Activated CD4-positive, alpha-beta T cell treated with anti-CD3 and anti-CD28 coated beads for 36 hours (primary cell): ENCODE measurements around the gene TYW1. TPM values are rescaled to one million over a fixed set of nuclear protein-coding genes. Genes with fewer than 3 reads are reported as not detected.
"Not testable (repeated sequence)": the region's sequence is repeated elsewhere in the genome, so short reads cannot be mapped to it uniquely, and the experiment has no call there.

Experiments
- ATAC-seq: fragments of 200-7000 bp; cut with Tn5 transposase; one replicate; pipeline ENCODE4 v1.10.0; 2021; ENCODE audit warnings: mild to moderate bottlenecking, moderate library complexity
- CTCF ChIA-PET: fragments of 350-600 bp; sonication (Branson Sonifier 250); formaldehyde crosslinking; loops from one replicate; lab custom pipeline; 2021; ENCODE audit warnings: antibody characterized with exemption; lab: Charles Lee
- POLR2A ChIA-PET: fragments of 350-600 bp; sonication (Branson Sonifier 250); formaldehyde crosslinking; loops from one replicate; lab custom pipeline; 2021; ENCODE audit warnings: antibody characterized with exemption, inconsistent platforms; lab: Charles Lee
- DNase-seq: peaks from one replicate; pipeline ENCODE4 v3.0.0-alpha.2; 2020
- H3K27ac Mint-ChIP-seq: one replicate; pipeline ENCODE4 v1.8.0; 2021; ENCODE audit warnings: mixed read lengths
- H3K27me3 Mint-ChIP-seq: one replicate; pipeline ENCODE4 v1.8.0; 2021; ENCODE audit warnings: mixed read lengths
- H3K36me3 Mint-ChIP-seq: one replicate; pipeline ENCODE4 v1.8.0; 2021; ENCODE audit warnings: low read depth, mixed read lengths
- H3K4me1 Mint-ChIP-seq: one replicate; pipeline ENCODE4 v1.8.0; 2021; ENCODE audit warnings: mixed read lengths
- H3K4me3 Mint-ChIP-seq: one replicate; pipeline ENCODE4 v1.8.0; 2021; ENCODE audit warnings: mild to moderate bottlenecking, moderate library complexity, mixed read lengths
- H3K9me3 Mint-ChIP-seq: one replicate; pipeline ENCODE4 v1.8.0; 2021; ENCODE audit warnings: low read depth, mixed read lengths
- intact Hi-C, 2 experiments: fragments of 100-400 bp; cut with DNase I in 1 of 2; cut with micrococcal nuclease in 1 of 2; formaldehyde crosslinking; loops; one replicate each; pipeline versions ENCODE4 v1.14.2 to v1.15.1; 2022 to 2024; cut with DNase I, micrococcal nuclease
- total RNA-seq, 2 experiments: library from RNA; stranded (reverse); gene quantifications; one replicate each; pipeline ENCODE4 v1.2.3, GENCODE V29; 2021

Gene TYW1
- total RNA-seq, 2 experiments from 2014 or later, result 13.1 to 14.7 TPM

DNA sequence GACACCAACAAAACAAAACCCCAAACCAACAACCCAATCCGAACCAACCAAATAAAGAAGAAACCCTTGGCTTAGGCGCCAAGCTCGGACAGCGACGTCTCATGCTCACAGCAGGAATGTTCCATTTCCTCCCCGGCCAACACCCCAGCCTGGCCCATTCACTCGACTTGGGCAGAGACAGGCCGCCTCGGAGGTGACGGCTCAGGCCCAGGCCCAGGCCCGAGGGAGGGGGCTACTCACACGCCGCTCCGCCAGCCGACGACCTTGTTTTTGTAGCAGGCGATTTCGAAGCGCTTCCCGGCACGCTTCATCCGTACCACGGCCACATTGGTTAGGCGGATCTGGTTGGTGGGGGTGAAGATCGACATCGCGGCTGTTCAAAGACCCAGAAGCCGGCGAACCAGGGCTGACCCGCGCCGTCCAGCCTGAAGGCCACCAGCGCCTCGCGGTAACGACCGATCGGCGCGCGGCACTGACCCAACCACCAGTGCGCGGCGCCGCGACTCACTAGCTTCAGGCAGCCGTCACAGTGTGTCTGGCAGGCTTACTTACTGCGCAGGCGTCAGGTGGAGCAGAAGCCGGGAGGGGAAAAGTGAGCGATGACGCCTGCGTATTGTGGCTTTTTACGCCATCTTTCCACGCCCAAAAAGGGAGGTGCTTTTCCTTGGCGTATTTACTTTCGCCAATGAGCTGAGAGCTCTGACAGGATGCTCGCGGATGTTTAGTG, 1.4 kb upstream of the TYW1 start, which contains the start of gene SBDS:
Gene SBDS, minus strand, starts transcription at position 537 of the 727 bp plus-strand sequence. Its CDS starts 169 bp downstream, at position 368.
- ChIA-PET CTCF (interaction anchor here (0.6 to 1.2 kb wide), 5 partner anchors 18 to 151 kb away, joined by 3 to 4 read pairs (median 3); no protein-coding TSS in a partner anchor), POLR2A (interaction anchor here (0.6 to 1.2 kb wide), 5 partner anchors 24 to 310 kb away, joined by 3 to 8 read pairs (median 4); partner anchors contain the start of gene RABGEF1)
- Mint-ChIP-seq H3K4me1 (peaks cover 30% of the 10 kb centered on the region), H3K4me3 (peak within 1 kb of the TSS; percentile 97), H3K27ac (peak within 1 kb of the TSS; percentile 100), H3K36me3 (peaks cover 28% of the 10 kb centered on the region)
- ATAC-seq, result peak; percentile 65
- intact Hi-C loops, result loop anchor here (1.0 to 10.0 kb wide), 6 partner anchors 74 to 1620 kb away; partner anchors contain the start of genes ASL (in 1 of the 2), GUSB (in 1 of the 2), TMEM248 (in 1 of the 2) and ZNF92 (in 1 of the 2)
- H3K9me3 Mint-ChIP-seq, H3K27me3 Mint-ChIP-seq: not testable (repeated sequence)
- DNase-seq, result peak; percentile 95

DNA sequence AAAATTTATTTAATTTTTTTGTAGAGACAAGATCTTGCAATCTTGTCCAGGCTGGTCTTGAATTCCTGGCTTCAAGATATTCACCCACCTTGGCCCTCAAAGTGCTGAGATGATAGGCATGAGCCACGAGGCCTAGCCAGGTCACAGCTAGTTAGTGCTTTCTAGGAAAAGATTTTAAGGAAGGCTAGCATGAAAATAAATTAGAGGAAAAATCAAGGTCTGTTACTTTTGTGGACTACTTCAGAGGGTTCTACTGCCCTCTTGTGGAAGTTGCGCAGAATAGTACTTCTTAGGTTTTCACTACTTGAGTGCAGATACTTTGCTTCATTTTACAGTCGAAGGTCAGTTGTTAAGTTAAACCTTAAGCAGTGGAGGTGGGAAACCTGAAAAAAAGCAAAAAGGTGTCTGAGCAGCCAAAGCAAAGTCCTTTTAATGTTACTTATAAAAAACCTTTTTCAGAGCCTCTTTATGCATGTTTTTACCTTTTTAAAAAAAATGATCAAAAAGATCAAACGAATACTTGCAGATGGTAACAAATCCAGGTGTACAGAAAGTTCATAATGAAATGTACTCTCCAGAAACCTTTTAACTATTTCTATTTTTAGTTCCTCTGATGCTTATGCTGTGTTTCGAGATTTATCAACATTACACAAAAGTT, 4.1 kb downstream of the TYW1 start:
- ATAC-seq, DNase-seq, H3K4me3 Mint-ChIP-seq, POLR2A ChIA-PET, H3K27me3 Mint-ChIP-seq, H3K9me3 Mint-ChIP-seq: not testable (repeated sequence)
- CTCF ChIA-PET, result interaction anchor here (0.6 to 1.2 kb wide), 2 partner anchors 8 to 96 kb away, joined by 3 read pairs; no protein-coding TSS in a partner anchor
- intact Hi-C loops, result loop anchor here in 1 of 2 experiments (5.0 kb wide), 1 partner anchor 173 kb away; no protein-coding TSS in a partner anchor
- Mint-ChIP-seq H3K36me3 (peaks cover 21% of the 10 kb centered on the region), H3K27ac (peak overlapping the region; percentile 69), H3K4me1 (peaks cover 15% of the 10 kb centered on the region)

GRCh38 chr7:67004145-67004544, 7.5 kb downstream of the TYW1 start:
- H3K36me3 Mint-ChIP-seq, result peaks cover 33% of the 10 kb centered on the region
- H3K27me3 Mint-ChIP-seq, H3K27ac Mint-ChIP-seq, ATAC-seq, POLR2A ChIA-PET, DNase-seq, H3K4me3 Mint-ChIP-seq, H3K9me3 Mint-ChIP-seq, H3K4me1 Mint-ChIP-seq: not testable (repeated sequence)
- CTCF ChIA-PET, result interaction anchor here (0.7 kb wide), 1 partner anchor 12 kb away, joined by 3 read pairs; no protein-coding TSS in a partner anchor
- intact Hi-C loops, result loop anchor here in 1 of 2 experiments (5.0 kb wide), 1 partner anchor 177 kb away; no protein-coding TSS in a partner anchor

DNA sequence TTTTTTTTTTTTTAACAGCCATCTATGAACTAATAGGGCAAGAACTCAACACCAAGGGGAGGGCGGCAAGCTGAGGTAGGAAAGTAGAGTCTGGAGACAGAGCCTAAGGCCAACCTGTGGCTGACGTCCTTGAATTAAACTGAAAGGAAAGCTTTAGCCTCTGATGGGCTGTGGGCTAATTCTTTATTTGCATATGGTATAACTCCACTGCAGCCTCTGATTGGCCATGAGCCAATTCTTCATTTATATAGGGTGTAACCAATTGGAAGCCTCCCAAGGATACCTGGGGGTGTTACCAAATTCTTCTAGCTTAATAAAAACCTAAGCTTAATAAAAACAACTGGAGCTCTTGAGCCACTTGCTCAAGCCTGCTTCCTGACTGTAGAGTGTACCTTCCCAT, 10.3 kb downstream of the TYW1 start:
- H3K27me3 Mint-ChIP-seq, result no peaks in the 10 kb centered on the region
- peaks cover 40% of the 10 kb centered on the region for H3K36me3 Mint-ChIP-seq
- H3K4me3 Mint-ChIP-seq, result no peak overlapping the region
- DNase-seq (no peak), ATAC-seq (no peak)
- H3K9me3 Mint-ChIP-seq, result no peaks in the 10 kb centered on the region
- no peak overlapping the region for H3K27ac Mint-ChIP-seq
- POLR2A ChIA-PET, result interaction anchor here (0.7 kb wide), 1 partner anchor 329 kb away, joined by 3 read pairs; no protein-coding TSS in a partner anchor
- CTCF ChIA-PET, result interaction anchor here (0.6 to 0.9 kb wide), 3 partner anchors 77 to 972 kb away, joined by 3 read pairs; no protein-coding TSS in a partner anchor
- peaks cover 3% of the 10 kb centered on the region for H3K4me1 Mint-ChIP-seq
- intact Hi-C loops, result no loop called here

- ATAC-seq (no peak), DNase-seq (no peak)
- peaks cover 3% of the 10 kb centered on the region for H3K4me1 Mint-ChIP-seq
- POLR2A ChIA-PET, result no interaction called here
- H3K4me3 Mint-ChIP-seq, result no peak overlapping the region
- H3K9me3 Mint-ChIP-seq, result no peaks in the 10 kb centered on the region
- intact Hi-C loops, result no loop called here
- CTCF ChIA-PET, result interaction anchor here (0.5 kb wide), 1 partner anchor 8 kb away, joined by 3 read pairs; no protein-coding TSS in a partner anchor
- no peak overlapping the region for H3K27ac Mint-ChIP-seq
- H3K36me3 Mint-ChIP-seq, result peaks cover 37% of the 10 kb centered on the region
- H3K27me3 Mint-ChIP-seq, result no peaks in the 10 kb centered on the region
Measured at GRCh38 chr7:67008260-67008659, 11.6 kb downstream of the TYW1 start.

DNA sequence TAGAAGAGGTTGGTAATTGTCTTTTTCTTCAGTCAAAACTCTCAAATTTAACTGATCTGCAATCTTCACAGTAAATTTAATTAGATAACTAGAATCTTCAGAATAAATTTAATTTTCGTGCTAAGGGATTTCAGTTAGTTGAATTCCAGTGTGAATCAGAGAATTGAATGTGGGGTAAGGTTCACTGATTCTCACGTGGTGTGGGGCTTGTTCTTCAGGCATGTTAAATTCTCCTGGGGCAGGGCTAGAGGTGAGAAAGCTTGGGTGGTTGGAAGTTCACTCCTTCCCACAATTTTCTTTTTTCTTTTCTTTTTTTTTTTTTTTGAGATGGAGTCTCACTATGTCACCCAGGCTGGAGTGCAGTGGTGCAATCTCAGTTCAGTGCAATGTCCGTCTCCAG, 13.0 kb downstream of the TYW1 start:
- H3K27me3 Mint-ChIP-seq, CTCF ChIA-PET, POLR2A ChIA-PET, H3K27ac Mint-ChIP-seq, DNase-seq, H3K4me3 Mint-ChIP-seq, H3K4me1 Mint-ChIP-seq, H3K9me3 Mint-ChIP-seq, intact Hi-C loops, ATAC-seq: not testable (repeated sequence)
- peaks cover 43% of the 10 kb centered on the region for H3K36me3 Mint-ChIP-seq

GRCh38 chr7:67014076-67014622, 17.5 kb downstream of the TYW1 start:
- CTCF ChIA-PET, result not testable (repeated sequence)
- H3K36me3 Mint-ChIP-seq, result peaks cover 35% of the 10 kb centered on the region

DNA sequence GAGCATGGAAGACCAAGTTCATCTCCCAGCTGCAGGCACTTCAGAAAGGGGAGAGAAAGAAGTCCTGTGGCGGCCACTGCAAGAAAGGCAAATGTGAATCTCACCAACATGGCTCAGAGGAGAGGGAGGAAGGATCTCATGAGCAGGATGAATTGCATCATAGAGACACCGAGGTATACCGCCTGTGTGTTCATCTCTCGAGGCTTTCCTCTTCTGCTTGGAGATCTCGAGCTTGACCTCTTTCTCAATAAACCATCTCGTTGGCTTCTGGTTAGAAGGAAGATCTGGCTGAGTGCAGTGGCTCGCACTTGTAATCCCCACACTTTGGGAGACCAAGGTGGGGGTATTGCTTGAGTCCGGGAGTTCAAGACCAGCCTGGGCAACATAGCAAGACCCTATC, 21.3 kb downstream of the TYW1 start:
- H3K27ac Mint-ChIP-seq, POLR2A ChIA-PET, CTCF ChIA-PET, intact Hi-C loops, H3K4me1 Mint-ChIP-seq, H3K4me3 Mint-ChIP-seq, DNase-seq, ATAC-seq, H3K27me3 Mint-ChIP-seq, H3K9me3 Mint-ChIP-seq: not testable (repeated sequence)
- peaks cover 38% of the 10 kb centered on the region for H3K36me3 Mint-ChIP-seq

More at GRCh38 chr7:67014076-67014622, 17.5 kb downstream of the TYW1 start:
- H3K27ac Mint-ChIP-seq, intact Hi-C loops, H3K27me3 Mint-ChIP-seq, H3K4me1 Mint-ChIP-seq, DNase-seq, ATAC-seq, H3K4me3 Mint-ChIP-seq, H3K9me3 Mint-ChIP-seq: not testable (repeated sequence)
- POLR2A ChIA-PET, result interaction anchor here (0.6 kb wide), 1 partner anchor 12 kb away, joined by 3 read pairs; no protein-coding TSS in a partner anchor

- ATAC-seq, result peak; percentile 45
- Mint-ChIP-seq H3K36me3 (peaks cover 34% of the 10 kb centered on the region), H3K27me3 (no peaks in the 10 kb centered on the region), H3K27ac (no peak overlapping the region), H3K4me1 (peaks cover 7% of the 10 kb centered on the region), H3K9me3 (no peaks in the 10 kb centered on the region), H3K4me3 (no peak overlapping the region)
- intact Hi-C loops, result no loop called here
- ChIA-PET POLR2A (interaction anchor here (0.9 kb wide), 1 partner anchor 24 kb away, joined by 4 read pairs; the partner anchor contains the start of gene SBDS), CTCF (no interaction called here)
- peak; percentile 18 for DNase-seq
Measured at GRCh38 chr7:67018940-67019339, 22.3 kb downstream of the TYW1 start.

DNA sequence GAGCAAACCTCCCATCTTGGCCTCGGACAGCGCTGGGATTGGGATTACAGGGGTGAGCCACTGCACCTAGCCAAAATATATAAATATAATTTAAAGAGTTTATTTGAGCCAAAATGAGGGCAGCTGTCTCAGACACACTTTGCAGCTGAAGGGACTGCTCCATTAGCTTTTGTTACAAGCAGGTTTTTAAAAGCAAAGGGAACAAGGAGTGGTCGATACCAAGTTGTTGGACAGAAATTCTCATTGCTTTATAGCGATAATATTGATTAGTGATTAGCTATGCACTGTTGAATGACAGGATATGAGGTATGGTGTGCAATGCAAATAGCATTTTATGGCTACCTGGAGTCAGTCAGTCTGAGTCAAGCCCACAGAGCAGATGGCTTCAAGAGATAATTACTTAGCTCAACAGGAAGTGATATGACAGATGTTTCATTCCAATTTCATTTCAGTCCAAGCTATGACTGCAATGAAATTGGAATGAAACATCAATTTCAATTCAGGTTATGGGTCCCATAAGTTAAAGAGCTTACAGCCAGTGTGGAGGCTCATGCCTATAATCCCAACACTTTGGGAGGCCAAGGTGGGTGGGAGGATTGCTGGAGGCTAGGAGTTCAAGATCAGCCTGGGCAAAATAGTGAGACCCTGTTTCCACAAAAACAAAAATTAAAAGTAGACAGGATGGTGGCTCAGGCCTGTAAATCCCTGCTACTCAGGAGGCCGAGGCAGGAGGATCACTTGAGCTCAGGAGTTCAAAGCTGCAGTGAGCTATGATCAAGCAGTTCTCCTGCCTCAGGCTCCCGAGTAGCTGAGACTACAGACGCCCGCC, 23.1 kb downstream of the TYW1 start:
- Mint-ChIP-seq H3K4me1 (peaks cover 7% of the 10 kb centered on the region), H3K9me3 (no peaks in the 10 kb centered on the region), H3K27ac (peak overlapping the region; percentile 74), H3K4me3 (no peak overlapping the region), H3K36me3 (peaks cover 31% of the 10 kb centered on the region), H3K27me3 (no peaks in the 10 kb centered on the region)
- ATAC-seq (peak; percentile 93), DNase-seq (no peak)
- ChIA-PET CTCF (interaction anchor here (0.6 to 1.0 kb wide), 3 partner anchors 21 to 40 kb away, joined by 3 to 4 read pairs (median 3); no protein-coding TSS in a partner anchor), POLR2A (interaction anchor here (0.9 kb wide), 1 partner anchor 25 kb away, joined by 4 read pairs; the partner anchor contains the start of gene SBDS)
- intact Hi-C loops, result no loop called here
